Naive B cell (primary cell): ENCODE data around the gene NCF1. TPM values are rescaled to one million over a fixed set of nuclear protein-coding genes. Genes with fewer than 3 reads are reported as not detected.
"Not testable (repeated sequence)": the region's sequence is repeated elsewhere in the genome, so short reads cannot be mapped to it uniquely, and the experiment has no call there.

Experiments
- ATAC-seq, 2 donors: fragments of 150-1000 bp; cut with Tn5 transposase; 2 replicates each; pipeline ENCODE4 v1.10.0; 2021; ENCODE audit warnings: low read depth in 2 of 2, mild to moderate bottlenecking in 2 of 2, moderate library complexity in 2 of 2
- DNase-seq: peaks from one replicate; pipeline ENCODE4 v3.0.0; 2022
- H3K27ac Mint-ChIP-seq, 6 donors: one replicate each; pipeline ENCODE4 v1.8.0; 2020 to 2022; ENCODE audit warnings: mild to moderate bottlenecking in 6 of 6, mixed read lengths in 6 of 6, moderate library complexity in 5 of 6, inconsistent platforms in 2 of 6
- H3K27me3 Mint-ChIP-seq, 3 donors: one replicate each; pipeline ENCODE4 v1.8.0; 2021 to 2022; ENCODE audit warnings: mixed read lengths in 3 of 3, mild to moderate bottlenecking in 1 of 3
- H3K36me3 Mint-ChIP-seq, 2 donors: one replicate each; pipeline ENCODE4 v1.8.0; 2020 to 2022; ENCODE audit warnings: mixed read lengths in 2 of 2, inconsistent platforms in 1 of 2, mild to moderate bottlenecking in 1 of 2
- H3K4me1 Mint-ChIP-seq, 3 donors: one replicate each; pipeline ENCODE4 v1.8.0; 2020 to 2022; ENCODE audit warnings: mixed read lengths in 3 of 3, inconsistent platforms in 1 of 3, mild to moderate bottlenecking in 1 of 3, moderate library complexity in 1 of 3
- H3K4me3 Mint-ChIP-seq, 8 donors: one replicate each; pipeline ENCODE4 v1.8.0; 2020 to 2022; ENCODE audit warnings: mild to moderate bottlenecking in 8 of 8, mixed read lengths in 8 of 8, moderate library complexity in 8 of 8, inconsistent platforms in 2 of 8
- H3K9me3 Mint-ChIP-seq, 7 donors: one replicate each; pipeline ENCODE4 v1.8.0; 2020 to 2022; ENCODE audit warnings: mixed read lengths in 7 of 7, mild to moderate bottlenecking in 5 of 7, inconsistent platforms in 2 of 7, moderate library complexity in 1 of 7
- polyA plus RNA-seq, 6 donors: library from polyadenylated mRNA; unstranded; fragments of 300-500 nt; fragmentation: Illumina TruSeq; gene quantifications; one replicate each; pipeline ENCODE4 v1.2.3, GENCODE V29; 2021; ENCODE audit warnings: low read depth in 6 of 6

The NCF1 gene
- polyA plus RNA-seq = 100 to 1,000 TPM; 301 to 589 (median 335) TPM

DNA sequence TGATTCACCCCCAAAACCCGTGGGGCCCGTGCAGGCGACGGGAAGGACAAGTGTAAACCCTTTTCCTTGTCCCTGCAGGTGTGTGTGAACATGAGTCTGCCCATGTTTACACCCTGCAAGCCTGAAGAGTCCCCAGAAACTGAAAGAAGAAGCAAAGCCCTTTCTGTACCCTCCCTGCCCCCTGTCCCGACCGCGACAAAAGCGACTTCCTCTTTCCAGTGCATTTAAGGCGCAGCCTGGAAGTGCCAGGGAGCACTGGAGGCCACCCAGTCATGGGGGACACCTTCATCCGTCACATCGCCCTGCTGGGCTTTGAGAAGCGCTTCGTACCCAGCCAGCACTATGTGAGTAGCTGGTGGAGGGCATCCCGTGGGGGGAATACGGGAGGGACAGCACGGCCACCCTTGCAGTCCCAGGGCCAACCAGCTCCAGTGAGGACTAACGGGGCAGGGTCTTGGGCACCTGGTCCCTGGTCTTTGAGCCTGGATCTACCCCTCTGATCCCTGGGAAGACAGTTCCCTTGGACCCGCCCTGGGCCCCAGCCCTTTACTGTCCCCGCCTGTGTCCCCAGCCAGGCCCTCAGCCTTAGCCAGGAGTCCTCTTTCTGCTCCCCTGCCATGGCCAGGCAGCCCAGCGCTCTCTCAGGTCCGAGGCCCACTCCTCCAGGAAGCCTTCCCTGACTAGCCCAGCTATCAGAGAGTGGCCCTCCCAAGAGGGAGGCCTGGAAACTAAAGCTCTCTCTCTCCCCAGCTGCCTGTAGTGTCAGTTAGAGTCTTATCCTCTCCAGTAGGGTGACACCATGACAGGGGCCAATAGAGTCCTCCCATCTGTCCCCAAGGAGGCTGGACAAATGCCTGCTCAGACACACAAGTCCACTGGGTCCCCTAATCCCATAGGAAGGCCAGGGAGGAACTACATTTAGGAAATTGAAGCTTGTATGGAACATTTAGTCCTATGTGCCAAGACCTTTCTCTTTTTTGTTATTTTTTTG is at the start of gene NCF1:
NCF1 (plus strand) TSS at position 252 of the 991 bp plus-strand sequence; CDS start at position 273, 21 bp downstream.
- Mint-ChIP-seq H3K4me3 (peak within 1 kb of the TSS in 1 of 8 donors; percentile 61), H3K27ac (peak within 1 kb of the TSS in 3 of 6 donors; percentile 5 to 57 (median 39))
- not testable (repeated sequence) for H3K4me1 Mint-ChIP-seq, H3K36me3 Mint-ChIP-seq, H3K9me3 Mint-ChIP-seq, DNase-seq, H3K27me3 Mint-ChIP-seq
- ATAC-seq = peak; percentile 97

DNA sequence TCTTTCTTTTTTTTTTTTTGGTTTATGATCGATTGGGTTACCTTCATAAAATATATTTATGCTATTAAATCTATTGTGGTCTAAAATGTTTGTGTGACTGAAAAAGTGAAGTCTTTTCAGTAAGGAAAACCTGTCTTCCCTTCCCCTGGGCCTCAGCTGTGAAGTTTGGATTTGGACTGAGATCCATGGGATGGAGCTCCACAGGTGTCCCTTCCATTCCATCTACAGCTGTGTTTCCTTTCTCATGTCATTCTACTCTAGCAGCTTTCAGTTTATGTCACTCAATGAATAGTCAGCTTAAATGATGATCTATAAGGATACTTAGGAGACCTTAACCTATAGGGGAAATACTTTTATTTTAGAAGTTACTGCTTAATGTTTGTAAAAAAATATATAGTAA is 48.0 kb upstream of the NCF1 start:
- peaks cover 2 to 10% (median 7%) of the 10 kb centered on the region in 3 donors for H3K4me1 Mint-ChIP-seq
- ATAC-seq (no peak), DNase-seq (no peak)
- no peaks in the 10 kb centered on the region for H3K27me3 Mint-ChIP-seq
- H3K27ac Mint-ChIP-seq = peak overlapping the region in 3 of 6 donors; percentile 19 to 87 (median 83)
- H3K4me3 Mint-ChIP-seq = no peak overlapping the region
- H3K36me3 Mint-ChIP-seq = peaks cover 0 to 9% of the 10 kb centered on the region in 2 donors
- no peaks in the 10 kb centered on the region for H3K9me3 Mint-ChIP-seq

DNA sequence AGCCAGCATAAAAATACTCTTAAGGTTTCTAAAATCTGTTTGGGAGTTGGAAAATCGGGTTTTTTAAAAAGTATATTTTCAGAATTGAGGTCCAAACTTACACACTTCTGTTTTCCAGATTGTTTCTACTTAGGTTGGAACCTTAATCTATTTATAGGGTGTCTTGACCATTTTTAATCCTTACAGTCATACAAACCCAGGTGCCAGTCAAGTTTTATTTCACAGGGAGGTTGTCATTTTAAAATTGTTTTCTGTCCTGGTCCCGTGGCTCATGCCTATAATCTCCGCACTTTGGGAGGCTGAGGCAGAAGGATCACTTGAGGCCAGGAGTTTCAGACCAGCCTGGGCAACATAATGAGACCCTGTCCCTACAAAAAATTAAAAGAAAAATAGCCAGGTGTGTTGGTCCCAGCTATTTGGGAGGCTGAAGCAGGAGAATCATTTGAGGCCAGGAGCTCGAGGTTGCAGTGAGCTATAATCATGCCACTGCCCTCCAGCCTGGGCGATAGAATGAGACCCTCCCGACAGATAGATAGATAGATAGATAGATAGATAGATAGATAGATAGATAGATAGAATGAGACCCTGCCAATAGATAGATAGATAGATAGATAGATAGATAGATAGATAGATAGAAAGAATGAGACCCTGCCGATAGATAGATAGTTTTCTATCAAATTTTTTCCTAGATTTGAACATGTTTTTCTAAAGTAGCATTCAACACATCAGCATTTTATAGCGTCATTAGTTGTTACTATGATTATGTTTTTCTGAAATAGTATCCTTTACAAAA is 47.3 kb upstream of the NCF1 start:
- H3K9me3 Mint-ChIP-seq = no peaks in the 10 kb centered on the region
- ATAC-seq = no peak
- peaks cover 0 to 9% of the 10 kb centered on the region in 2 donors for H3K36me3 Mint-ChIP-seq
- H3K27me3 Mint-ChIP-seq = no peaks in the 10 kb centered on the region
- H3K4me3 Mint-ChIP-seq = no peak overlapping the region
- peak overlapping the region; percentile 24 to 88 (median 64) for H3K27ac Mint-ChIP-seq
- DNase-seq = no peak
- H3K4me1 Mint-ChIP-seq = peaks cover 2 to 10% (median 7%) of the 10 kb centered on the region in 3 donors

DNA sequence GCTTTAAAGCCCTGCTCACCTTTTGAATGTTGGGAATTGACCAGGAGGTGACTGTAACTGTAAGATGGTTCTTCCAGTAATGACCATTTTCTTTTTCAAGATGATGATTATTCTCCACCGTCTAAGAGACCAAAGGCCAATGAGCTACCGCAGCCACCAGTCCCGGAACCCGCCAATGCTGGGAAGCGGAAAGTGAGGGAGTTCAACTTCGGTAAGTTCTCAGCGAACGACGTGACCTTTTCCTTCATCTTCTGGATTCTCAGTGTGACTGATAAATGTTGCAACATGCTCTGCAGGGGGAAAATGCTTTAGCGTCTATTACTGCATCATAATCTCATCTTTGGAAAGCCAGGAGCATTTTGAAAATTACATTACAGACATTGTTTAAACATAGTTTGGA is 45.1 kb upstream of the NCF1 start:
- H3K27me3 Mint-ChIP-seq, ATAC-seq, H3K4me1 Mint-ChIP-seq, H3K36me3 Mint-ChIP-seq, H3K9me3 Mint-ChIP-seq, H3K4me3 Mint-ChIP-seq, DNase-seq, H3K27ac Mint-ChIP-seq: not testable (repeated sequence)

DNA sequence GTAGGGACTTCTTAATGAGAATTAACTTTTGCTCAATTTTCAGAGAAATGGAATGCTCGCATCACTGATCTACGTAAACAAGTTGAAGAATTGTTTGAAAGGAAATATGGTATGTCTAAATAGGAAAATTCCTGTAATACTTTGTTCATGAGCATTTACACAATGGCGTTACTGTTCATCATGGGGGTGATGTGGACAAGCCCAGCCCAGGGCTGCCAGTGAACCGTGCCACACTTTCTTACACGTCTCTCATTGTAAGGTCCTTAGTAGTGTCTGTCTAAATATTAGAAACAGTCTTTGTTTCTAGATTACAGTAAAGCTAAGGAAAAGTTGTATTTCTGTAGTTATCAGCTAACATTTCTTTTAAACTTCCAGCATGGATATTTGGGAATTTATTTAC is 43.6 kb upstream of the NCF1 start:
- DNase-seq = not testable (repeated sequence)

DNA sequence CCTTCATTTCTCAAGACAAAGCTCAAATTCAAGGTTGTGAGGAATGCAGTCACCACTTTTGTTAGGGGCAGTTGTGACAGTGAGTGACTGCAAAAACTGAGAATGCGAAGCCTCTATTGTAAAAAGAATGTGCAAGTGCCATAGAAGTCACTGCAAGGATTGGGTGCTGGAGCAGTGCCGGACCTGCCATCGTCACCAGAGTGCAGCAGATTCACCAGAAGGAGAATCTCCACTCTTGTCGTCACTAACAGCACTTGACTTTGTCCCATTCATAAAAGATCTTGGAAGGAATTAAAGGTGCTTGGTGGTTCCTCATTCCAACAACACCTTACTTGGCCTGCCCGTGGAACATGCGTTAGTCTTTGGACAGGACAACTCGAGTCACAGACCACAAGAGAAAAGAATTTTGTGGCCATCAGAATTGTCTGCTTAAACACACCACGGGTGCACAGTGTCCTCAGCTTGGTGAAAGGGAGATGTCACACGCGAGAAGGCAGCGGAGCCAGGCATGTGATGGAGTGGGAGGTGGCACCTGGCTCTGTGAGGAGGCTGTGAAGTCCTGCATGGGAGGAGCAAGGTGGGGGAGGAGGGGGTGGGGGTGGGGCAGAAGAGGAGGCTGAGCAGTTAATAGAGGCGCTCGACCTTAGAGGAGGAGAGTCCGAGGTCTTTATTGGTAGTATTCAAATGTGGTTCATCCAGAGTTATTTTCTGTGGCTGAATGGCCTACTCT is 33.7 kb upstream of the NCF1 start:
- not testable (repeated sequence) for H3K27ac Mint-ChIP-seq, H3K9me3 Mint-ChIP-seq, DNase-seq, H3K4me1 Mint-ChIP-seq, H3K36me3 Mint-ChIP-seq, H3K4me3 Mint-ChIP-seq, H3K27me3 Mint-ChIP-seq
- peak in 1 of 2 donors; percentile 47 for ATAC-seq

More for the DNA sequence above, 43.6 kb upstream of the NCF1 start:
- H3K4me3 Mint-ChIP-seq, H3K36me3 Mint-ChIP-seq, H3K27ac Mint-ChIP-seq, ATAC-seq, H3K4me1 Mint-ChIP-seq, H3K9me3 Mint-ChIP-seq, H3K27me3 Mint-ChIP-seq: not testable (repeated sequence)

DNA sequence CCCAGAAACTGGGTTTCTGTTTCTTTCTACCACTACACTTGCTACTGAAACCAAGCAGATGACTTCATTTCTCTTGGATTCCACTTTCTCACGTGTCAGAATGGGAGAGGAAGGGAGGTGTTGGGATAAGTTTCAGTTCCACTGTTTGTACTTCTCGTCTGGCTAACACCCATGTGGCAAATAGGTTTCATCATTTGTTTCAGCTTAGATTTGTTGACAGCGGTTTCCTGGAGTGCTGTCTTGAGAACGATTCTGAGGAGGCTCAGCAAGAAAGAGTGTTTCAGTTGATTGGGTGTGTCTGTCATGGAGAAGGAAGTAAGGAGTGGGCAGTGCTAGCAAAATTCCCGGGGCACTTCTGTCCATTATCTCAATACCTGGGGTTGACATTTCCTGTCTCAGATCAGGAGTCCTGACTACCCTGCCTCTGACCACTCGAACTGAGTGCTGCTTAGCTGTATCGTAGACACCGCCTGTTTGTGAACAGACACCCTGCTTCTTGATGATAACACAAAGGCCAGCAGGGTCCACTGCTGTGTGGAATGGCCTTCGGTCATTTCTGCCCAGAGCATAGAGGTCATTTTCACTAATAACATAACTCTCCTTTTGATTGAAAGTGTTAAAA is 29.8 kb upstream of the NCF1 start:
- not testable (repeated sequence) for H3K4me3 Mint-ChIP-seq, H3K27ac Mint-ChIP-seq, H3K4me1 Mint-ChIP-seq, H3K27me3 Mint-ChIP-seq, H3K9me3 Mint-ChIP-seq, ATAC-seq, H3K36me3 Mint-ChIP-seq, DNase-seq

DNA sequence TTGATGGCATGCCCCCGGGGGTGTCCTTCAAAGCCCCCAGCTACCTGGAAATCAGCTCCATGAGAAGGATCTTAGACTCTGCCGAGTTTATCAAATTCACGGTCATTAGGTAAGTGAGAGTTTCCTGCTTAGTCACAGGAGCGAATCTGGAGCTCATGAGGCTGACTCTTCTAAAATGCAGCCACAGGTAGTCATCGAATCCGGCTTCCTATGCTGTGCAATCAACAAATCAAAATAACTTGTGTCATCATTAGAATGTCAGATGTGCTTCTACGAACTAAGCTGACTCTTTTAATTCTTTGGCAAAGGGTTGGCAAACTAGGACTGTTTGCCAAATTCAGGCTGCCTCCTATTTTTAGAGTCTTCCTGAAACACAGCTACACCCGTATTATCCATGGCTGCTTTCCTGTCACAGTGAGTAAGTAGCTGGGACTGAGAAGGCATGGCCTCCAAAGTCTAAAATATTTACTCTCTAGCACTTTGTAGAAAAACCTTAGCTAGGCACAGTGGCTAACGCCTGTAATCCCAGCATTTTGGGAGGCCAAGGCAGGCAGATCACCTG is 19.8 kb upstream of the NCF1 start:
- H3K4me1 Mint-ChIP-seq, H3K27me3 Mint-ChIP-seq, DNase-seq, H3K9me3 Mint-ChIP-seq, H3K27ac Mint-ChIP-seq, ATAC-seq, H3K36me3 Mint-ChIP-seq, H3K4me3 Mint-ChIP-seq: not testable (repeated sequence)

DNA sequence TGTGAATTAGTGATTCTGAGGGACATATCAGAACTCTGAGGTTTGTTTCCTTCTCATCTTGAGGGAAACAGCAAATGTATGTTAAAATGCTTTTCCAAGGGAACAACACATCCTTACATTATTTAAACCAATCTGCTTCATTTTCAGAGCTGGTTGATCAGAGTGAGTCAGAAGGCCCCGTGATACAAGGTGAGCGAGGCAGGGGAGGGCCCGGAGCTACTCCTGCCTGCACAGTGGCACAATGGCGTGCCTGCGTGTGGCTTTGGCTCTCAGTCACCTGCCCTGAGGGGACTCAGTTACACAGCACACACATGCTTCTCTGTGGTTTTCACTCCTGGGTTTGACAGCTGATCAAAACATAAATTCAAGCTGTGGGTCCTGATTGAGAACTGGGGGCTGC is 17.1 kb upstream of the NCF1 start:
- not testable (repeated sequence) for H3K4me3 Mint-ChIP-seq, H3K27ac Mint-ChIP-seq, H3K36me3 Mint-ChIP-seq, H3K27me3 Mint-ChIP-seq, DNase-seq, ATAC-seq, H3K4me1 Mint-ChIP-seq, H3K9me3 Mint-ChIP-seq

DNA sequence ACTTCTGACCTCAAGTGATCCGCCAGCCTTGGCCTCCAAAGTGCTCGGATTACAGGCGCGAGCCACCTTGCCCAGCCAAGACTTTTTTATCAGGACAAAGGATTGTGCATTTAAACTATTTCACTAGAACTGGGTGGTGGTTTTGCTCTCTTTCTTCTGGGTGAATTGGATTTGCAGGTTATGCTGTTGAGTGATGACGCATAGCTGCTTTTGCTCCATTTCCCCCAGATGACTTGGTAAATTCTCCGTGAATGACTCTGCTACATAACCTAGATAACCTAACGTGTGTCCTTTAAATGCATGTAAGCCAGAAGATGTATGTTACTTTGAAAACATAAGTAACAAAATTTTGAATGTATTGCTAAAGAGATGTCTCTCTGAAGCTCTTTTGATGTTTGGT is 15.5 kb upstream of the NCF1 start:
- not testable (repeated sequence) for H3K4me3 Mint-ChIP-seq, DNase-seq, H3K27ac Mint-ChIP-seq, H3K4me1 Mint-ChIP-seq, H3K27me3 Mint-ChIP-seq, ATAC-seq, H3K36me3 Mint-ChIP-seq, H3K9me3 Mint-ChIP-seq

DNA sequence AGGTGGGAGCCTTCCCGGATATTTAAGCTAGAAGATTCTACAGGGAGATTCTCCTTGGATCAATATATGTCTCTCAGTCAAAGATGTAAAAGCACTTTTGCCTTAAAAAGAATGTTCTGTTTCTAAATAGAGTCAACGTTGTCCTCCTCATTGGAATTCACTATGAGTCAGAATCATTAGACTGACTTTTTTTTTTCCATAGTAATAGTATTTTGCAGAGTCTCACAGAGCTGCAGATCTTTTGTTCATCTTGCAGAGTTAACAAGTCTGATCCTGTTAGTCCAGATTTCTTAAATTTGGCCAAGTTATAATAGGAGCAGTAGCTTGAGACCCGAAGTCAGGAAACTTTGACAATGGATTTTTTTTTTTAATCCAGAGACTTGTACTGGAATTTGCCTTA is 14.8 kb upstream of the NCF1 start:
- not testable (repeated sequence) for H3K4me1 Mint-ChIP-seq, H3K9me3 Mint-ChIP-seq, H3K4me3 Mint-ChIP-seq, H3K27ac Mint-ChIP-seq, ATAC-seq, DNase-seq, H3K36me3 Mint-ChIP-seq, H3K27me3 Mint-ChIP-seq

DNA sequence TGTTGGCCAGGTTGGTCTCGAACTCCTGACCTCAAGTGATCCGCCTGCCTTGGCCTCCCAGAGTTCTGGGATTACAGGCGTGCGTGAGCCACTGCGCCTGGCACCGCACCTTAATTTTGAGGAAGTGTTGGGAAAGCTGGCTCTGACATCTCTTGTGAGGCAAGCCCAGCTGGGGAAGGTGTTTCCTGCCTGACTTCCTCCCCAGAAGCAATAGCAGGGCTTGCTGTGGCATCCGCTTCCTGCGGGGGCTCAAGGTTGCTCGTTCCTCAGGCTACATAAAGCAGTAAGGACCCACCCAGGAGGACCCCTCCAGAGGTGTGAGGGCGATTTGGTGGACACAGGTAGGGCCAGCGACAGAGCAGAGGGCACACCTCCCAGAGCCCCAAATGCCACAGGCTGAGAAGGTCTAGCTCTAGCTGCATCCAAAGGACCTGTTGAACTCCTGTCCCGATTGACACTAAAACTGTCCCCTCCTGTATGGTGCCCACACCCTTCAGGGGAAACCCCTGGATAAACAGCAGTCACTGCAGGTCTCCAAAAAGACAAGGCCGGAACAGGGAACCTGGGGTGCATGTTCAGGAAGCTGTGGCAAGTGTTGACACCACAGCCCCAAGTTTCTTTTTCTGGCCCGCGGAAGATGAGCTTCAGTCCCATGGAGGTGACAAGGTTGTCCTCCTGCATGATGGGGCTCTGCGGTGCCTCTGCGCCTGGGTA is 8.4 kb upstream of the NCF1 start:
- not testable (repeated sequence) for H3K4me1 Mint-ChIP-seq, H3K36me3 Mint-ChIP-seq, H3K9me3 Mint-ChIP-seq, H3K4me3 Mint-ChIP-seq, H3K27ac Mint-ChIP-seq, H3K27me3 Mint-ChIP-seq, DNase-seq
- peak; percentile 64 to 70 for ATAC-seq
